Caco-2 (cell line): ENCODE results near the gene SCML2. TPM values are rescaled to one million over a fixed set of nuclear protein-coding genes. Genes with fewer than 3 reads are reported as not detected.
"Not testable (repeated sequence)": the region's sequence is repeated elsewhere in the genome, so short reads cannot be mapped to it uniquely, and the experiment has no call there.

Experiments used
- BruUV-seq: library from RNA; stranded (reverse); fragments of 400-500 nt; replicated peaks from 2 replicates; lab custom pipeline; 2021; lab: Mats Ljungman, UMichigan
- CTCF ChIA-PET: fragments of 300-600 bp; sonication (Branson Sonifier 250); formaldehyde crosslinking; loops from one replicate; lab custom pipeline; 2022; ENCODE audit warnings: antibody characterized with exemption; lab: Charles Lee
- POLR2A ChIA-PET: fragments of 300-600 bp; sonication (Branson Sonifier 250); formaldehyde crosslinking; loops from one replicate; lab custom pipeline; 2022; ENCODE audit warnings: antibody characterized with exemption; lab: Charles Lee
- DNase-seq, 2 experiments: peaks; one replicate each; pipeline versions ENCODE4 v3.0.0 to v3.0.0-alpha.2; 2020 to 2022
- H3K27me3 ChIP-seq: replicated peaks from 2 replicates; pipeline ENCODE4 v1.6.0; 2011; ENCODE audit warnings: low read length; ENCODE audit not compliant: control insufficient read depth, insufficient read depth
- H3K36me3 ChIP-seq: 2 replicates; pipeline ENCODE4 v1.5.1; 2011; ENCODE audit warnings: low read length; ENCODE audit not compliant: control insufficient read depth, insufficient read depth
- H3K4me1 ChIP-seq: fragments of 250-450 bp; sonication (Bioruptor Pico); 2 replicates; pipeline ENCODE4 v1.5.1; 2020; ENCODE audit warnings: mild to moderate bottlenecking
- H3K4me3 ChIP-seq: 2 replicates; pipeline ENCODE4 v1.5.1; 2011; ENCODE audit warnings: low read depth, mild to moderate bottlenecking, control low read depth, low read length
- H3K9me3 ChIP-seq: fragments of 250-450 bp; sonication (Bioruptor Pico); 2 replicates; pipeline ENCODE4 v1.5.1; 2020; ENCODE audit warnings: mild to moderate bottlenecking, moderate library complexity
- H3K27ac Mint-ChIP-seq: one replicate; pipeline ENCODE4 v1.8.0; 2022; ENCODE audit warnings: mixed read lengths; ENCODE audit not compliant: unreplicated experiment
- H3K27me3 Mint-ChIP-seq: one replicate; pipeline ENCODE4 v1.8.0; 2022; ENCODE audit warnings: mixed read lengths; ENCODE audit not compliant: insufficient read depth, unreplicated experiment
- H3K36me3 Mint-ChIP-seq: one replicate; pipeline ENCODE4 v1.8.0; 2022; ENCODE audit warnings: mild to moderate bottlenecking, mixed read lengths; ENCODE audit not compliant: insufficient read depth, unreplicated experiment
- H3K4me1 Mint-ChIP-seq: one replicate; pipeline ENCODE4 v1.8.0; 2022; ENCODE audit warnings: low read depth, mixed read lengths; ENCODE audit not compliant: unreplicated experiment
- H3K4me3 Mint-ChIP-seq: one replicate; pipeline ENCODE4 v1.8.0; 2022; ENCODE audit warnings: mild to moderate bottlenecking, moderate library complexity, mixed read lengths; ENCODE audit not compliant: unreplicated experiment
- H3K9me3 Mint-ChIP-seq: one replicate; pipeline ENCODE4 v1.8.0; 2022; ENCODE audit warnings: mixed read lengths; ENCODE audit not compliant: unreplicated experiment
- CTCF ChIP-seq, 2 experiments: fragments of 200-600 bp in 1 of 2; IDR thresholded peaks; 1 replicate in 1 of 2; 2 replicates in 1 of 2; pipeline versions ENCODE4 v1.5.1 to v1.8.0; 2011 to 2022; ENCODE audit warnings: antibody characterized with exemption in 1 of 2, control low read depth in 1 of 2, inconsistent platforms in 1 of 2, low read depth in 1 of 2, low read length in 1 of 2, mild to moderate bottlenecking in 1 of 2, moderate library complexity in 1 of 2; ENCODE audit not compliant: insufficient read depth in 1 of 2, severe bottlenecking in 1 of 2, unreplicated experiment in 1 of 2
- intact Hi-C: fragments of 100-400 bp; cut with micrococcal nuclease; formaldehyde crosslinking; loops from one replicate; pipeline ENCODE4 v1.10.0; 2022; ENCODE audit not compliant: unreplicated experiment
- total RNA-seq: library from RNA; stranded (reverse); gene quantifications from 2 replicates; pipeline ENCODE4 v1.2.3, GENCODE V29; 2022

Gene SCML2
- total RNA-seq, 1 experiment from 2014 or later: 13.8 TPM

DNA sequence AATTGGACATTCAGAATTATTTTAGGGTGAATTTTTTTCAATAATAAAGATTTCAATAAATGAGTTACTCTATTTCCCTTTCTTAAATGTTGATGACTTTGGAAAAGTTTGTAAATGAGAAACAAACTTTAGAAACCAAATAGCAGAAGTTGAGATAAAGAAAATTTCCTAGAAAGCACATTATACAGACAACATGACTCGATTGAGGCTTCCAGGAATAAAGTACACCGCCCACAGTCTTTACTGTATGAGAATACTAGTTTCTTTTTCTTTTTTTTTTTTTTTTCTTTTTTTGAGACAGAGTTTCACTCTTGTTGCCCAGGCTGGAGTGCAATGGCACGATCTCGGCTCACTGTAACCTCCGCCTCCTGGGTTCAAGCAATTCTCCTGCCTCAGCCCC is 14.6 kb upstream of the SCML2 start:
- CTCF ChIA-PET, H3K9me3 ChIP-seq, DNase-seq, H3K4me1 ChIP-seq, H3K4me1 Mint-ChIP-seq, H3K4me3 ChIP-seq, H3K36me3 Mint-ChIP-seq, H3K27me3 ChIP-seq, BruUV-seq, H3K9me3 Mint-ChIP-seq, H3K27me3 Mint-ChIP-seq, POLR2A ChIA-PET, H3K36me3 ChIP-seq, H3K27ac Mint-ChIP-seq, intact Hi-C loops, H3K4me3 Mint-ChIP-seq: not testable (repeated sequence)

DNA sequence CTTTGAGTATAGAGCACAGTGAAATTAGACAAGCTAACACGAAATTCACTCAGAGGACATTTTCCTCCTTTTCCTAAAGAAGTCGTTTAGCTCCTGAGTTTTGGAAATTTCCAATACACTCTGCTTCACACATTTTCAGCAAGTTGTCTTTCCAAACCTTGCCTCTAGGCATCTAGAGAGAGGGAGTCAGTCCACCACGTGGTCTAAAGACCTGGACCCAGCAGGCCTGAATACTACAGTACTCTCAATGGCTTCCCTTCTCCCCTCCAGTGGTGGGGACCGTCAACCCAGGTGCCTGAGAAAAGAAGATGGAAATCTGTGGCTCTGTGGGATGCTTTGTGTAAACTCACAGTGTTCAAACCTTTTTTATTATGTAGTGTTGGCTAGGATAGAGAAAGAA is 13.9 kb upstream of the SCML2 start:
- intact Hi-C loops: no loop called here
- H3K36me3 Mint-ChIP-seq: no peaks in the 10 kb centered on the region
- H3K4me1 Mint-ChIP-seq: no peaks in the 10 kb centered on the region
- TF ChIP-seq CTCF (IDR thresholded peaks at IDR 0.05; ENCODE audit: insufficient read depth in 1 of 2, low read depth in 1 of 2, low read length in 1 of 2, severe bottlenecking in 1 of 2, unreplicated experiment in 1 of 2): no peak
- H3K27ac Mint-ChIP-seq: no peak overlapping the region
- H3K4me1 ChIP-seq: no peaks in the 10 kb centered on the region
- ChIA-PET CTCF (no interaction called here), POLR2A (no interaction called here)
- H3K27me3 Mint-ChIP-seq: no peaks in the 10 kb centered on the region
- no peak overlapping the region for H3K4me3 ChIP-seq
- no peaks in the 10 kb centered on the region for H3K27me3 ChIP-seq
- no peaks in the 10 kb centered on the region for H3K9me3 Mint-ChIP-seq
- H3K4me3 Mint-ChIP-seq: no peak overlapping the region
- H3K36me3 ChIP-seq: no peaks in the 10 kb centered on the region
- no TSS peak for BruUV-seq
- H3K9me3 ChIP-seq: no peaks in the 10 kb centered on the region
- peak in 1 of 2 experiments; percentile 13 for DNase-seq

GRCh38 chrX:18360867-18361266 is 6.4 kb upstream of the SCML2 start:
- Mint-ChIP-seq H3K27ac (no peak overlapping the region), H3K36me3 (no peaks in the 10 kb centered on the region), H3K4me1 (no peaks in the 10 kb centered on the region), H3K27me3 (no peaks in the 10 kb centered on the region), H3K4me3 (no peak overlapping the region), H3K9me3 (no peaks in the 10 kb centered on the region)
- intact Hi-C loops: no loop called here
- TF ChIP-seq CTCF (IDR thresholded peaks at IDR 0.05; ENCODE audit: insufficient read depth in 1 of 2, low read depth in 1 of 2, low read length in 1 of 2, severe bottlenecking in 1 of 2, unreplicated experiment in 1 of 2): no peak
- POLR2A ChIA-PET: no interaction called here
- no peaks in the 10 kb centered on the region for H3K4me1 ChIP-seq
- H3K9me3 ChIP-seq: no peaks in the 10 kb centered on the region
- H3K4me3 ChIP-seq: no peak overlapping the region
- no peaks in the 10 kb centered on the region for H3K27me3 ChIP-seq
- CTCF ChIA-PET: no interaction called here
- DNase-seq: no peak
- no TSS peak for BruUV-seq
- H3K36me3 ChIP-seq: no peaks in the 10 kb centered on the region

DNA sequence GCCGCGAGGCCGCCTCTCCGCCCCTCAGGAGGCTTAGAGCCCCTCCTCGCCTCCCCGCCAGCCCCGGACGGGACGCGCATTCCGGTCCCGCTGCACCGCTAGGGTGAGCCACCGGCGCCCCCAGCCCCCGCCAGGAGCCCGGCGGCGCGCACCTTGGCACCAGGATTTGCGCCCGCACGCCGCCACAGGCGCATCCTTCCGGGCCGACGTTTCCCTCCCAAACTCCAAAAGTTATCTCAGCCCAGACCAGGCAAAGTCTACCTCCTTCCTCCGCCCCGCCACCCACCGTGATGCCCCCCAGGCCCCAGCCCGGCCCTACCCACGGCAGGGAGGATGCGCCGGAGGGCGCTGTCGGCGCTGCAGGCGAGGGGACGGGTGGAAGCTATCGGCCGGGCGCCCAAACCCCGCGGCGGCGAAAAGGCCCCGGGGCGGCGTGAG is 538 bp downstream of the SCML2 start:
- no peaks in the 10 kb centered on the region for H3K27me3 ChIP-seq
- no peaks in the 10 kb centered on the region for H3K4me1 ChIP-seq
- TF ChIP-seq CTCF (IDR thresholded peaks at IDR 0.05; ENCODE audit: insufficient read depth in 1 of 2, low read depth in 1 of 2, low read length in 1 of 2, severe bottlenecking in 1 of 2, unreplicated experiment in 1 of 2): peak in 1 of 2 experiments; percentile 8
- H3K4me3 ChIP-seq: peak overlapping the region; percentile 82
- ChIA-PET POLR2A (interaction anchor here (0.8 kb wide), 1 partner anchor 26 kb away, joined by 3 read pairs; no protein-coding TSS in a partner anchor), CTCF (no interaction called here)
- intact Hi-C loops: no loop called here
- peak; percentile 41 to 64 for DNase-seq
- peak overlapping the region; percentile 76 for H3K27ac Mint-ChIP-seq
- no peaks in the 10 kb centered on the region for H3K9me3 ChIP-seq
- peaks cover 9% of the 10 kb centered on the region for H3K4me1 Mint-ChIP-seq
- H3K36me3 Mint-ChIP-seq: no peaks in the 10 kb centered on the region
- no peaks in the 10 kb centered on the region for H3K27me3 Mint-ChIP-seq
- no TSS peak for BruUV-seq
- H3K36me3 ChIP-seq: no peaks in the 10 kb centered on the region
- H3K9me3 Mint-ChIP-seq: no peaks in the 10 kb centered on the region
- H3K4me3 Mint-ChIP-seq: peak overlapping the region; percentile 76
